GM23248 (cell line): ENCODE data around the gene TEKTIP1. TPM values are rescaled to one million over a fixed set of nuclear protein-coding genes. Genes with fewer than 3 reads are reported as not detected.

Experiments used
- DNase-seq: peaks from one replicate; pipeline ENCODE4 v3.0.0-alpha.2; 2015
- H2AFZ ChIP-seq: fragments of 200-600 bp; sonication (generic); 2 replicates; pipeline ENCODE4 v1.6.1; 2016; ENCODE audit warnings: antibody characterized with exemption
- H3F3A ChIP-seq: fragments of 200-600 bp; sonication (generic); 2 replicates; pipeline ENCODE4 v1.6.1; 2016; ENCODE audit warnings: mild to moderate bottlenecking, antibody characterized with exemption, mixed run types; ENCODE audit not compliant: insufficient read depth
- H3K27ac ChIP-seq: fragments of 200-600 bp; sonication (generic); 2 replicates; pipeline ENCODE4 v1.5.1; 2016; ENCODE audit warnings: mild to moderate bottlenecking
- H3K27me3 ChIP-seq: fragments of 200-600 bp; sonication (generic); replicated peaks from 2 replicates; pipeline ENCODE4 v1.6.1; 2016; ENCODE audit warnings: mild to moderate bottlenecking; ENCODE audit not compliant: insufficient read depth
- H3K36me3 ChIP-seq: fragments of 200-600 bp; sonication (generic); 2 replicates; pipeline ENCODE4 v1.6.1; 2016; ENCODE audit warnings: low read depth, mild to moderate bottlenecking
- H3K4me1 ChIP-seq: fragments of 200-600 bp; sonication (generic); 2 replicates; pipeline ENCODE4 v1.6.1; 2016; ENCODE audit warnings: mild to moderate bottlenecking; ENCODE audit not compliant: insufficient read depth
- H3K4me2 ChIP-seq: fragments of 200-600 bp; sonication (generic); one replicate; pipeline ENCODE4 v1.6.1; 2016; ENCODE audit warnings: mild to moderate bottlenecking; ENCODE audit not compliant: unreplicated experiment
- H3K4me3 ChIP-seq: fragments of 200-600 bp; sonication (generic); 2 replicates; pipeline ENCODE4 v1.5.1; 2016; ENCODE audit warnings: mild to moderate bottlenecking
- H3K79me2 ChIP-seq: fragments of 200-600 bp; sonication (generic); 2 replicates; pipeline ENCODE4 v1.6.1; 2016; ENCODE audit warnings: mild to moderate bottlenecking; ENCODE audit not compliant: insufficient read depth
- H3K9ac ChIP-seq: fragments of 200-600 bp; sonication (generic); 2 replicates; pipeline ENCODE4 v1.6.1; 2016; ENCODE audit warnings: mild to moderate bottlenecking
- H3K9me2 ChIP-seq: fragments of 200-600 bp; sonication (generic); 2 replicates; pipeline ENCODE4 v1.6.1; 2016; ENCODE audit warnings: mixed run types, mild to moderate bottlenecking, moderate library complexity; ENCODE audit not compliant: insufficient read depth
- H3K9me3 ChIP-seq: fragments of 200-600 bp; sonication (generic); one replicate; pipeline ENCODE4 v1.6.1; 2017; ENCODE audit warnings: low read depth
- H4K20me1 ChIP-seq: fragments of 200-600 bp; sonication (generic); 2 replicates; pipeline ENCODE4 v1.6.0; 2016; ENCODE audit not compliant: insufficient read depth
- EZH2 ChIP-seq: fragments of 200-600 bp; sonication (generic); IDR thresholded peaks from 2 replicates; pipeline ENCODE4 v1.6.1; 2018; ENCODE audit warnings: antibody characterized with exemption, mild to moderate bottlenecking; ENCODE audit not compliant: insufficient read depth, poor library complexity, severe bottlenecking
- EZH2phosphoT487 ChIP-seq: fragments of 200-600 bp; sonication (generic); IDR thresholded peaks from 2 replicates; pipeline ENCODE4 v1.6.1; 2018; ENCODE audit warnings: antibody characterized with exemption, moderate library complexity, mild to moderate bottlenecking, low read depth; ENCODE audit not compliant: insufficient read depth
- WGBS, 2 experiments: methylation state at CpG; one replicate each; pipeline ENCODE4 v1.1.6; 2015 to 2017; ENCODE audit warnings: low lambda C conversion rate in 2 of 2, low coverage in 1 of 2; ENCODE audit errors: missing lambda C conversion rate in 2 of 2; 5-methylcytosine and 5-hydroxymethylcytosine counted together
- in situ Hi-C: fragments of 300-500 bp; cut with MboI; formaldehyde crosslinking; loops from 2 replicates; pipeline ENCODE4 v1.15.0; 2020
- polyA plus RNA-seq: library from polyadenylated mRNA; unstranded; fragments of >200 nt; fragmentation: Nextera tagmentation; extraction: Ambion mirVana; gene quantifications from 2 replicates; pipeline ENCODE4 v1.2.1, GENCODE V29; 2016
- total RNA-seq: library from RNA; depleted of rRNA; stranded (reverse); fragments of >200 nt; shearing (Covaris generic); gene quantifications from 2 replicates; pipeline ENCODE4 v1.2.3, GENCODE V29; 2014

The TEKTIP1 gene
- total and polyA plus RNA-seq, 2 experiments from 2014 or later = not detected

DNA sequence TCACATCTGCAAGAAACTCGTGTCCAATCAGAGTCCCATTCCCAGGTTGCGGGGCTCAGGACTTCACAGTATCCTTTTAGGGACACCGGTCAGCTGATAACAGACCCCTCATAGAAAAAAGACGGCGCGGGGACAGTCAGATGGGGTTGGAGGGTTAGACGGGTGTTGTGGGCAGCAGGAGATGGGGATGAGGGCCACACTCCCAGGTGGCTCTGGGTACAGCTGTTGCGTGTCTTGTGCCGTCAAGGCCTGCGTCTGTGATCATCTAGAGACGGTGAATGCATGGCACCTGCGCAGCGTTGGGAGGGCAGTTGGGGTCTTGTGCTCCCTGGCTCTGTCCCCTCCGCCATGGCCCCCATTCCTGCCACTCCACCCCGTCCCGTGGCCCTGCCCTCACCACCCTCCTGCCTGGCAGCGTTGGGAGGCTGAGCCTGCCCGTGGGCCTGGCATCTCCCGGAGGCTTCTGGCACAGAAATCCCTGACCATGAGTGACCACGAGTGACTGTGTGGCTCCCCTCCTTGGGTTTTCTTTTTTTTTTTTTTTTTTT, 14.0 kb upstream of the TEKTIP1 start:
- peaks cover 40% of the 10 kb centered on the region for H3K79me2 ChIP-seq
- TF ChIP-seq EZH2 (no peak), EZH2phosphoT487 (no peak)
- H3K4me2 ChIP-seq = no peak overlapping the region
- 97 to 99% methylated on average over 9 to 20 of the region's 20 CpGs for WGBS, 2 experiments
- no peaks in the 10 kb centered on the region for H3K27me3 ChIP-seq
- H4K20me1 ChIP-seq = no peaks in the 10 kb centered on the region
- H3K36me3 ChIP-seq = no peaks in the 10 kb centered on the region; the same call in 1 of the 2 replicates
- no peaks in the 10 kb centered on the region for H3F3A ChIP-seq
- H3K9me2 ChIP-seq = no peaks in the 10 kb centered on the region
- no peak overlapping the region for H3K4me3 ChIP-seq
- no peak overlapping the region for H2AFZ ChIP-seq
- no peak for DNase-seq
- in situ Hi-C loops = no loop called here
- H3K27ac ChIP-seq = no peak overlapping the region
- no peak overlapping the region for H3K9ac ChIP-seq
- no peaks in the 10 kb centered on the region for H3K4me1 ChIP-seq
- H3K9me3 ChIP-seq = no peaks in the 10 kb centered on the region

DNA sequence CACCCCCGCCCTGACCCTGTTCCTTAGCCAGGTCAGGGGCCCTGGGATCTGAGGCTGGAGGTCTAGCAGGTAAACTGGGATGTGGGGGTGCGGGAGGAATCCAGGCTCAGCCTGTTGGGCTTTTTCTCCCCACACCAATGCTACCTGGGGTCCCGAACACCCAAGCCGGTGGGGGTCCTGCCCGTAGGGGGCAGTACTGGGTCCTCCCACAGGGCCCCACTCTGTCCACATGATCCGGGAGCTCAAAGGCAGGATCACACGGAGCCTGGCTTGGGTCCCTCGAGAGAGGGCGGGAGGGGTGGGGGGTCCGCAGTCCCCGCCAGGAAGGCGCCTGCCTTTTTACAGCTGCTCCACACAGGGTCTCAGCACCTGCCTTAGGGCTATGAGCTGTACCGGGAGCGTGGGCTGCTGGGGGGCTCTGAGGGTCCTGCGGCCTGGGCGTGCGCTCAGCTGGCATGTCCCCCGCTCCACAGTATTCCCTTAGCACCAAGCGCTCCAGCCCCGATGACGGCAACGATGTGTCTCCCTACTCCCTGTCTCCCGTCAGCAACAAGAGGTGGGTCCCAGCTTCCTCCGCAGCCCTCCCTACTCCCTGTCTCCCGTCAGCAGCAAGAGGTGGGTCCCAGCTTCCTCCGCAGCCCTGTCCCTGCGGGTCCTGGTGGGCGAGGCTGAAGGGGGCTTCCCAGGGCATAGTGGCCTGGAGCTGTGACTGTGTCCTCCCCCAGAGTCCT, 12.3 kb upstream of the TEKTIP1 start:
- in situ Hi-C loops = no loop called here
- WGBS, 2 experiments = 95 to 97% methylated on average over 23 to 28 of the region's 28 CpGs
- Histone ChIP-seq H2AFZ (no peak overlapping the region), H3K36me3 (no peaks in the 10 kb centered on the region; the same call in 1 of the 2 replicates), H3K9me2 (no peaks in the 10 kb centered on the region), H3K4me1 (no peaks in the 10 kb centered on the region), H4K20me1 (no peaks in the 10 kb centered on the region), H3K27me3 (no peaks in the 10 kb centered on the region), H3K79me2 (peaks cover 23% of the 10 kb centered on the region), H3K9ac (no peak overlapping the region), H3F3A (no peaks in the 10 kb centered on the region), H3K27ac (no peak overlapping the region), H3K4me2 (no peak overlapping the region), H3K9me3 (no peaks in the 10 kb centered on the region), H3K4me3 (no peak overlapping the region)
- TF ChIP-seq EZH2phosphoT487 (no peak), EZH2 (no peak)
- no peak for DNase-seq

DNA sequence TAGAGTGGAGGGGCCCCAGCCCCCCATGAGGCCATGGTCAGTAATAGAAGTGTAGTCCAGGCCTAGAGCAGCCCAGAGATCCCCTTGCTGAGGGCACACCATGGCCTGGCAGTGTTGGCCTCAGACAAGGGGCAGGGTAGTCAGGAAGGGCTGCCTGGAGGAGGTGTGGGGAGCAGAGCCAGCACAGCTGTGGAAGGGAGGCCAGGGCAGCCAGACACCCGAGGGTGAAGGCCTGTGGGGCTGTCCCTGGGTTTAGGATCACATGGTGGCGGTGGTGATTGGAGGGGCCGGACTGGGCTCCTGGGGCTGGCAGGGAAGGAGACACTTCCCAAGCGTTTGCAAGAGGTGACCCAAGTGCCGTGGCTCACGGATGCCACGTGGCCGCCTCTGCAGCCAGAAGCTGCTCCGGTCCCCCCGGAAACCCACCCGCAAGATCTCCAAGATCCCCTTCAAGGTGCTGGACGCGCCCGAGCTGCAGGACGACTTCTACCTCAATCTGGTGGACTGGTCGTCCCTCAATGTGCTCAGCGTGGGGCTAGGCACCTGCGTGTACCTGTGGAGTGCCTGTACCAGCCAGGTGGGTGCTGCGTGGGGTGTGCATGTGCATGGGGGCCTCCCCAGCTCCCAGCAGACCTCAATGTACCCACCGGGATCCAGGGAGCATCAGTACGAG, 11.6 kb upstream of the TEKTIP1 start:
- H4K20me1 ChIP-seq = no peaks in the 10 kb centered on the region
- DNase-seq = no peak
- H3F3A ChIP-seq = no peaks in the 10 kb centered on the region
- H3K27me3 ChIP-seq = no peaks in the 10 kb centered on the region
- H3K9me2 ChIP-seq = no peaks in the 10 kb centered on the region
- peaks cover 16% of the 10 kb centered on the region for H3K79me2 ChIP-seq
- H3K9me3 ChIP-seq = no peaks in the 10 kb centered on the region
- H2AFZ ChIP-seq = no peak overlapping the region
- H3K4me3 ChIP-seq = no peak overlapping the region
- H3K9ac ChIP-seq = no peak overlapping the region
- H3K27ac ChIP-seq = no peak overlapping the region
- no peaks in the 10 kb centered on the region; the same call in 1 of the 2 replicates for H3K36me3 ChIP-seq
- no peak overlapping the region for H3K4me2 ChIP-seq
- TF ChIP-seq EZH2 (no peak), EZH2phosphoT487 (no peak)
- H3K4me1 ChIP-seq = no peaks in the 10 kb centered on the region
- in situ Hi-C loops = no loop called here
- WGBS, 2 experiments = 93 to 96% methylated on average over 19 to 21 of the region's 21 CpGs

DNA sequence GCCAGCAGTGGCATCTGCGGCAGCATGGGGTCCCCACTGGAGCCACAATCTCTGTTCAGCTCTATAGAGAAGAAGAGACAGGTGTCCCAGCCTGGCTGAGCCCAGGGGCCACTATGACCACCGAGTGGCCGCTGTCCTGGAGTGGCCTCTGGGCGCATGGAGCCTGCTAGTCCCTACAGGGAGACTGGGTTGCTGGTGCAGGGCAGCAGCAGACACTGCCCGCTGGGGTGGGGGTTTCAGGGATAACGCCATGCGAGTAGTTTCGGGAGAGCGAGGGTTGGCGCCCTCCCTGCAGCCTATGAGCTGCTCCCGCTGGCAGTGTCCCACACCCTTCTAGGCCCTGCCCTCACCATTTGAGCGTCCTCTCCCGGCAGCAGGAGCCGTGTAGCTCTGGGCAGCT, 10.9 kb upstream of the TEKTIP1 start:
- H3K9me3 ChIP-seq = no peaks in the 10 kb centered on the region
- no peak overlapping the region for H2AFZ ChIP-seq
- no peak for DNase-seq
- H3K27me3 ChIP-seq = no peaks in the 10 kb centered on the region
- no peak overlapping the region for H3K4me2 ChIP-seq
- H3K27ac ChIP-seq = no peak overlapping the region
- no peaks in the 10 kb centered on the region for H3K4me1 ChIP-seq
- H3F3A ChIP-seq = no peaks in the 10 kb centered on the region
- no peaks in the 10 kb centered on the region for H3K9me2 ChIP-seq
- peaks cover 9% of the 10 kb centered on the region for H3K79me2 ChIP-seq
- 98 to 99% methylated on average over 12 to 14 of the region's 14 CpGs for WGBS, 2 experiments
- TF ChIP-seq EZH2 (no peak), EZH2phosphoT487 (no peak)
- no peaks in the 10 kb centered on the region; the same call in 1 of the 2 replicates for H3K36me3 ChIP-seq
- no peak overlapping the region for H3K9ac ChIP-seq
- H4K20me1 ChIP-seq = no peaks in the 10 kb centered on the region
- in situ Hi-C loops = no loop called here
- no peak overlapping the region for H3K4me3 ChIP-seq
